ENCODE data around the gene C10orf143.

Gene C10orf143

GRCh38 chr10:130110246-130111112 lies at the start of gene C10orf143:
TSS of gene C10orf143 (minus strand) at chr10:130110830. CDS start at chr10:130110772, 58 bp downstream.
- Histone ChIP-seq H3K36me3 (replicated peaks; ENCODE audit: low read depth, low read length) (peaks cover 12% of the 10 kb centered on the region), H3K4me1 (ENCODE audit: low read length) (peaks cover 37% of the 10 kb centered on the region), H3K27ac (ENCODE audit: low read length) (peak within 1 kb of the TSS; percentile 99), H3K27me3 (ENCODE audit: low read depth, low read length) (no peaks in the 10 kb centered on the region), H3K79me2 (ENCODE audit: low read length) (peaks cover 30% of the 10 kb centered on the region), H3K9ac (ENCODE audit: low read length) (peak within 1 kb of the TSS; percentile 93), H3K9me3 (ENCODE audit: insufficient read depth, low read length) (no peaks in the 10 kb centered on the region), H3K4me2 (ENCODE audit: low read length) (peak within 1 kb of the TSS; percentile 100), H2AFZ (ENCODE audit: low read depth, low read length) (peak within 1 kb of the TSS; percentile 64; the same call in 1 of the 2 replicates), H3K4me3 (ENCODE audit: low read length) (peak within 1 kb of the TSS; percentile 88), H4K20me1 (ENCODE audit: insufficient read depth, low read length) (no peaks in the 10 kb centered on the region)
- no peak for TF ChIP-seq EZH2phosphoT487 (IDR thresholded peaks at IDR 0.05; ENCODE audit: low read depth)

- Histone ChIP-seq H3K4me3 (ENCODE audit: low read length) (no peak overlapping the region), H3K27me3 (ENCODE audit: low read depth, low read length) (no peaks in the 10 kb centered on the region), H3K4me1 (ENCODE audit: low read length) (peaks cover 15% of the 10 kb centered on the region), H3K27ac (ENCODE audit: low read length) (no peak overlapping the region), H2AFZ (ENCODE audit: low read depth, low read length) (no peak overlapping the region), H4K20me1 (ENCODE audit: insufficient read depth, low read length) (peaks cover 37% of the 10 kb centered on the region), H3K4me2 (ENCODE audit: low read length) (no peak overlapping the region), H3K79me2 (ENCODE audit: low read length) (peaks cover 80% of the 10 kb centered on the region), H3K9me3 (ENCODE audit: insufficient read depth, low read length) (no peaks in the 10 kb centered on the region), H3K36me3 (replicated peaks; ENCODE audit: low read depth, low read length) (peaks cover 9% of the 10 kb centered on the region), H3K9ac (ENCODE audit: low read length) (no peak overlapping the region)
- TF ChIP-seq CTCF (IDR thresholded peaks at IDR 0.05; ENCODE audit: low read depth, low read length) (no peak), EZH2phosphoT487 (IDR thresholded peaks at IDR 0.05; ENCODE audit: low read depth) (no peak)
These were observed 48.7 kb upstream of the C10orf143 start for GRCh38 chr10:130159192-130159794.

- Histone ChIP-seq H3K9ac (ENCODE audit: low read length) (no peak overlapping the region), H3K4me3 (ENCODE audit: low read length) (no peak overlapping the region), H4K20me1 (ENCODE audit: insufficient read depth, low read length) (peaks cover 36% of the 10 kb centered on the region), H3K9me3 (ENCODE audit: insufficient read depth, low read length) (no peaks in the 10 kb centered on the region), H3K36me3 (replicated peaks; ENCODE audit: low read depth, low read length) (peaks cover 25% of the 10 kb centered on the region), H3K27me3 (ENCODE audit: low read depth, low read length) (no peaks in the 10 kb centered on the region), H3K4me1 (ENCODE audit: low read length) (peaks cover 16% of the 10 kb centered on the region), H3K4me2 (ENCODE audit: low read length) (no peak overlapping the region), H3K27ac (ENCODE audit: low read length) (no peak overlapping the region), H3K79me2 (ENCODE audit: low read length) (peaks cover 100% of the 10 kb centered on the region), H2AFZ (ENCODE audit: low read depth, low read length) (no peak overlapping the region)
- no peak for TF ChIP-seq CTCF (IDR thresholded peaks at IDR 0.05; ENCODE audit: low read depth, low read length)
- no peak for TF ChIP-seq EZH2phosphoT487 (IDR thresholded peaks at IDR 0.05; ENCODE audit: low read depth)
These were observed 35.4 kb upstream of the C10orf143 start for GRCh38 chr10:130146042-130146441.

- H3K79me2 ChIP-seq (ENCODE audit: low read length): peaks cover 100% of the 10 kb centered on the region
- peak overlapping the region; percentile 71 for H3K4me3 ChIP-seq (ENCODE audit: low read length)
- TF ChIP-seq EZH2phosphoT487 (IDR thresholded peaks at IDR 0.05; ENCODE audit: low read depth) (no peak), CTCF (IDR thresholded peaks at IDR 0.05; ENCODE audit: low read depth, low read length) (no peak)
- peak overlapping the region; percentile 88 for H3K4me2 ChIP-seq (ENCODE audit: low read length)
- no peaks in the 10 kb centered on the region for H3K9me3 ChIP-seq (ENCODE audit: insufficient read depth, low read length)
- H3K9ac ChIP-seq (ENCODE audit: low read length): peak overlapping the region; percentile 60
- no peaks in the 10 kb centered on the region for H3K27me3 ChIP-seq (ENCODE audit: low read depth, low read length)
- H4K20me1 ChIP-seq (ENCODE audit: insufficient read depth, low read length): peaks cover 36% of the 10 kb centered on the region
- peaks cover 51% of the 10 kb centered on the region for H3K4me1 ChIP-seq (ENCODE audit: low read length)
- peak overlapping the region; percentile 88 for H3K27ac ChIP-seq (ENCODE audit: low read length)
- peaks cover 30% of the 10 kb centered on the region for H3K36me3 ChIP-seq (replicated peaks; ENCODE audit: low read depth, low read length)
- no peak overlapping the region for H2AFZ ChIP-seq (ENCODE audit: low read depth, low read length)
These were observed 31.2 kb upstream of the C10orf143 start for GRCh38 chr10:130141878-130142277.
